K562 (cell line): ENCODE data around the gene MATK. TPM values are rescaled to one million over a fixed set of nuclear protein-coding genes. Genes with fewer than 3 reads are reported as not detected.

Experiments
- ATAC-seq: fragments of 200-7000 bp; cut with Tn5 transposase; 3 replicates; pipeline ENCODE4 v1.9.1; 2020; ENCODE audit warnings: moderate library complexity
- BruUV-seq: library from RNA; stranded (reverse); fragments of 400-500 nt; replicated peaks from 2 replicates; lab custom pipeline; 2021; lab: Mats Ljungman, UMichigan
- CTCF ChIA-PET: fragments of 300-600 bp; formaldehyde crosslinking; extraction: SDS; loops from one replicate; lab custom pipeline; 2021; ENCODE audit warnings: low intra/inter-chr PET ratio; lab: Yijun Ruan, JAX
- POLR2A ChIA-PET: fragments of 300-600, 350-650 bp; sonication (Branson Sonifier 250); formaldehyde crosslinking; extraction: SDS; loops from one replicate; lab custom pipeline; 2021; ENCODE audit warnings: antibody characterized with exemption, inconsistent platforms; lab: Yijun Ruan, JAX
- DNase-seq, 4 experiments: peaks; one replicate each; pipeline versions ENCODE4 v3.0.0 to v3.0.0-alpha.2; 2011 to 2018; ENCODE audit warnings: low spot score in 3 of 4, mixed read lengths in 3 of 4; ENCODE audit errors: extremely low read depth in 1 of 4
- FAIRE-seq: peaks from 2 replicates; lab custom pipeline; 2011; peaks lifted over from hg19 to GRCh38; lab: Jason Lieb, UNC
- H2AFZ ChIP-seq: 2 replicates; pipeline ENCODE4 v1.6.0; 2011; ENCODE audit warnings: low read depth, low read length, control low read depth, inconsistent platforms
- H3K27ac ChIP-seq: fragments of 200-600 bp; 3 replicates; pipeline ENCODE4 v1.8.0; 2011; ENCODE audit warnings: low read depth, mild to moderate bottlenecking, control low read depth, inconsistent platforms, low read length, moderate library complexity, mixed read lengths; ENCODE audit errors: extremely low read depth
- H3K27me3 ChIP-seq, 2 experiments: fragments of 300-600 bp in 1 of 2; 2 replicates in 1 of 2; 3 replicates in 1 of 2; pipeline versions ENCODE4 v1.6.0 to v1.8.0; 2011; ENCODE audit warnings: inconsistent platforms in 2 of 2, low read length in 2 of 2, mild to moderate bottlenecking in 1 of 2, mixed read lengths in 1 of 2, moderate library complexity in 1 of 2; ENCODE audit not compliant: control insufficient read depth in 2 of 2, insufficient read depth in 2 of 2
- H3K36me3 ChIP-seq: fragments of 300-600 bp; 3 replicates; pipeline ENCODE4 v1.8.0; 2011; ENCODE audit warnings: mild to moderate bottlenecking, low read length, inconsistent platforms; ENCODE audit not compliant: control insufficient read depth, insufficient read depth
- H3K4me1 ChIP-seq, 2 experiments: fragments of 200-600 bp in 1 of 2; replicated peaks in 1 of 2; 2 replicates in 1 of 2; 3 replicates in 1 of 2; pipeline versions ENCODE4 v1.5.1 to v1.8.0; 2011; ENCODE audit warnings: inconsistent platforms in 2 of 2, low read length in 2 of 2, mild to moderate bottlenecking in 1 of 2, mixed read lengths in 1 of 2, moderate library complexity in 1 of 2; ENCODE audit not compliant: control insufficient read depth in 2 of 2, insufficient read depth in 2 of 2
- H3K4me2 ChIP-seq: 2 replicates; pipeline ENCODE4 v1.6.1; 2011; ENCODE audit warnings: low read length, control low read depth, inconsistent platforms, mixed read lengths; ENCODE audit not compliant: insufficient read depth
- H3K4me3 ChIP-seq: fragments of 200-600 bp; sonication (generic), shearing (Covaris generic); 2 replicates; pipeline ENCODE4 v1.5.1; 2016; ENCODE audit warnings: control low read depth, inconsistent platforms
- H3K79me2 ChIP-seq: fragments of 200-600 bp; 3 replicates; pipeline ENCODE4 v1.8.0; 2011; ENCODE audit warnings: low read length, inconsistent platforms; ENCODE audit not compliant: control insufficient read depth, insufficient read depth
- H3K9ac ChIP-seq, 2 experiments: 2 replicates each; pipeline versions ENCODE4 v1.6.0 to v1.6.1; 2011; ENCODE audit warnings: low read depth in 2 of 2, low read length in 2 of 2, control low read depth in 1 of 2, inconsistent platforms in 1 of 2, mild to moderate bottlenecking in 1 of 2, mixed read lengths in 1 of 2; ENCODE audit not compliant: insufficient read depth in 1 of 2
- H3K9me1 ChIP-seq: one replicate; pipeline ENCODE4 v1.6.0; 2011; ENCODE audit warnings: inconsistent platforms, mild to moderate bottlenecking, low read length, moderate library complexity; ENCODE audit not compliant: control insufficient read depth, insufficient read depth
- H3K9me3 ChIP-seq: replicated peaks from 2 replicates; pipeline ENCODE4 v1.5.1; 2011; ENCODE audit warnings: low read depth, low read length, inconsistent platforms; ENCODE audit not compliant: control insufficient read depth, insufficient read depth
- H4K20me1 ChIP-seq: replicated peaks from 2 replicates; pipeline ENCODE4 v1.6.1; 2011; ENCODE audit warnings: low read length, inconsistent platforms, mixed read lengths; ENCODE audit not compliant: control insufficient read depth, insufficient read depth
- FOXP1 ChIP-seq: sonication (generic); formaldehyde crosslinking; IDR thresholded peaks from 2 replicates; pipeline ENCODE4 v1.8.0; 2022; ENCODE audit warnings: mild to moderate bottlenecking, missing genetic modification reagents
- GATAD2B ChIP-seq: fragments of 450-650 bp; IDR thresholded peaks from 2 replicates; pipeline ENCODE4 v1.6.1; 2017; ENCODE audit warnings: mild to moderate bottlenecking, borderline replicate concordance
- GTF2E2 ChIP-seq: fragments of 200-800 bp; sonication (Bioruptor generic); IDR thresholded peaks from 2 replicates; pipeline ENCODE4 v1.6.1; 2016; ENCODE audit warnings: missing genetic modification characterization, missing compliant biosample characterization
- POLR2G ChIP-seq: fragments of 200-400 bp; formaldehyde crosslinking; IDR thresholded peaks from 2 replicates; pipeline ENCODE4 v1.6.1; 2017; ENCODE audit warnings: low read depth, mild to moderate bottlenecking, antibody characterized with exemption, low read length, moderate library complexity
- SMAD4 ChIP-seq: fragments of 250-450 bp; sonication (Bioruptor Pico); conservative IDR thresholded peaks from 2 replicates; pipeline ENCODE4 v1.8.0; 2021; ENCODE audit warnings: inconsistent platforms, mild to moderate bottlenecking, moderate library complexity
- TFAP4 ChIP-seq: sonication (generic); formaldehyde crosslinking; IDR thresholded peaks from 2 replicates; pipeline ENCODE4 v1.8.0; 2022; ENCODE audit warnings: missing genetic modification reagents, mild to moderate bottlenecking, moderate library complexity, borderline replicate concordance
- ZKSCAN8 ChIP-seq: fragments of 200-800 bp; sonication (Bioruptor generic); IDR thresholded peaks from 2 replicates; pipeline ENCODE4 v1.6.1; 2016; ENCODE audit warnings: missing genetic modification characterization, missing compliant biosample characterization
- WGBS: fragments of 100-300 bp; shearing (Covaris generic); methylation state at CpG from one replicate; pipeline ENCODE4 v1.1.6; 2016; ENCODE audit warnings: low coverage, mixed read lengths; ENCODE audit not compliant: insufficient coverage; ENCODE audit errors: missing lambda C conversion rate; 5-methylcytosine and 5-hydroxymethylcytosine counted together
- in situ Hi-C: fragments of 300-500 bp; cut with MboI; formaldehyde crosslinking; loops from 4 replicates; pipeline ENCODE4 v1.15.0; 2018; ENCODE audit warnings: inconsistent platforms, mixed read lengths
- intact Hi-C: fragments of 100-400 bp; cut with micrococcal nuclease; formaldehyde crosslinking; loops from 2 replicates; pipeline ENCODE4 v1.14.2; 2022
- polyA plus RNA-seq, 8 experiments: library from polyadenylated mRNA; depleted of rRNA in 4 of 8; stranded (reverse) in 5 of 8; unstranded in 3 of 8; fragments of >200 nt; fragmentation: Nextera tagmentation in 2 of 8; fragmentation: Illumina TruSeq in 1 of 8; extraction: Ambion mirVana in 2 of 8; extraction: Trizol in 1 of 8; gene quantifications; 2 replicates each; pipeline versions ENCODE4 v1.2.1 to v1.2.3, GENCODE V29; 2011 to 2014; ENCODE audit warnings: inconsistent platforms in 1 of 8, missing spikeins in 1 of 8
- total RNA-seq, 7 experiments: library from RNA; depleted of rRNA in 6 of 7; stranded (reverse); fragments of >200 nt in 6 of 7; fragmentation: Illumina TruSeq in 2 of 7; extraction: Trizol in 2 of 7; gene quantifications; 2 replicates each; pipeline versions ENCODE4 v1.2.1 to v1.2.3, GENCODE V29; 2011 to 2021; ENCODE audit warnings: low replicate concordance in 1 of 7

The MATK gene
- total and polyA plus RNA-seq, 9 of the 15 experiments (the other 6 are each of a cell fraction or from before 2014, with no cell fraction given), result 0.08 to 41.5 (median 21.4) TPM

- TF ChIP-seq FOXP1 (CRISPR knock-in tag), result no peak
- TF ChIP-seq POLR2G, result 0 out of 2 replicates have a peak, but pooled peaks have one; percentile 19
- BruUV-seq, result no TSS peak
- in situ Hi-C loops (no loop called here), intact Hi-C loops (no loop called here)
- no peak for ATAC-seq
- peaks cover 0 to 39% of the 10 kb centered on the region in 2 experiments; a peak in 3 of 5 replicates for H3K4me1 ChIP-seq
- 63% methylated on average over 5 of the region's 5 CpGs for WGBS
- peak overlapping the region in 1 of 2 experiments; percentile 72; a peak in 2 of 4 replicates for H3K9ac ChIP-seq
- FAIRE-seq, result no peak
- no peak overlapping the region for H2AFZ ChIP-seq
- H3K27me3 ChIP-seq, result no peaks in the 10 kb centered on the region
- DNase-seq, result no peak
- no peaks in the 10 kb centered on the region for H3K79me2 ChIP-seq
- H3K9me1 ChIP-seq, result no peaks in the 10 kb centered on the region
- H3K9me3 ChIP-seq, result no peaks in the 10 kb centered on the region
- CTCF ChIA-PET, result no interaction called here
- no peak overlapping the region for H3K4me3 ChIP-seq
- no peak overlapping the region for H3K27ac ChIP-seq
- no peaks in the 10 kb centered on the region for H3K36me3 ChIP-seq
- POLR2A ChIA-PET, result interaction anchor here (0.6 to 5.9 kb wide), 2 partner anchors 13 to 184 kb away, joined by 3 to 48 read pairs; partner anchors contain the start of genes APBA3 and MRPL54
- no peak overlapping the region for H3K4me2 ChIP-seq
- no peaks in the 10 kb centered on the region for H4K20me1 ChIP-seq
Measured at GRCh38 chr19:3775831-3776230, 10.3 kb downstream of the MATK start.

DNA sequence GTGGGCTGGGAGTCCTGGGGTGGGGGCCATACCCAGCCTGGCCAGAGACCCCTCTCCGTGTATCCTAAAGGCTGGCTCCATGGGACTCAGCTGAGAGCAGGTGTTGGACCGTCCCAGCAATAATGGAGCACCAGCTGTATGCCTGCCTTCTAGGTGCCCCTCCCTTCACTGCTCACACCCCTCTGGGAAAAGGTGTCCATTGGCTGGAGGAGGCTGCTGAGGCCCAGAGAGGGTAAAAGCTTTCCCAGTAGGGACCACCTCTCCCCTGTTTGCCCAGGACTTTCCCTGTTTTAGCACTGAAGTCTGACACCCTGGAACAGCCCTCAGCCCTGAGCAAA lies 10.8 kb downstream of the MATK start:
- 13% methylated on average over 2 of the region's 2 CpGs for WGBS
- intact Hi-C loops, result no loop called here

More for the DNA sequence above, 10.8 kb downstream of the MATK start:
- H3K79me2 ChIP-seq, result no peaks in the 10 kb centered on the region
- TF ChIP-seq TFAP4 (CRISPR knock-in tag) (0 out of 2 replicates have a peak, but pooled peaks have one; percentile 18), GTF2E2 (tag) (no peak), ZKSCAN8 (CRISPR knock-in tag) (peak; percentile 96), GATAD2B (no peak), SMAD4 (CRISPR knock-in tag) (no peak)
- H3K27me3 ChIP-seq, result no peaks in the 10 kb centered on the region
- H3K9ac ChIP-seq, result peak overlapping the region in 1 of 2 experiments; percentile 72; a peak in 1 of 4 replicates
- H2AFZ ChIP-seq, result no peak overlapping the region
- ATAC-seq, result no peak
- BruUV-seq, result no TSS peak
- H3K36me3 ChIP-seq, result no peaks in the 10 kb centered on the region
- CTCF ChIA-PET, result no interaction called here
- DNase-seq, result no peak
- H4K20me1 ChIP-seq, result no peaks in the 10 kb centered on the region
- H3K9me3 ChIP-seq, result no peaks in the 10 kb centered on the region
- no peak overlapping the region for H3K4me3 ChIP-seq
- POLR2A ChIA-PET, result interaction anchor here (0.6 to 5.9 kb wide), 3 partner anchors 12 to 451 kb away, joined by 3 to 48 read pairs (median 3); partner anchors contain the start of genes APBA3 and MRPL54
- in situ Hi-C loops, result no loop called here
- H3K9me1 ChIP-seq, result no peaks in the 10 kb centered on the region
- H3K4me1 ChIP-seq, result peaks cover 0 to 44% of the 10 kb centered on the region in 2 experiments; a peak in 3 of 5 replicates
- no peak for FAIRE-seq
- no peak overlapping the region for H3K27ac ChIP-seq
- H3K4me2 ChIP-seq, result no peak overlapping the region
